Sigmoid colon (tissue), 7 donors: ENCODE data around the gene PCBP3. TPM values are rescaled to one million over a fixed set of nuclear protein-coding genes. Genes with fewer than 3 reads are reported as not detected.

Experiments
- DNase-seq: peaks from one replicate; pipeline ENCODE4 v3.0.0-alpha.2; 2019
- H3K27ac ChIP-seq, 4 donors: fragments of 200-600 bp; sonication (generic); one replicate each; pipeline ENCODE4 v1.5.1; 2016 to 2019; ENCODE audit warnings: mild to moderate bottlenecking in 1 of 4
- H3K27me3 ChIP-seq, 3 donors: fragments of 200-600 bp; sonication (generic); one replicate each; pipeline ENCODE4 v1.5.1; 2019; ENCODE audit warnings: mild to moderate bottlenecking in 1 of 3
- H3K36me3 ChIP-seq, 4 donors: fragments of 200-600 bp; sonication (generic); one replicate each; pipeline ENCODE4 v1.5.1; 2016 to 2019
- H3K4me1 ChIP-seq, 4 donors: fragments of 200-600 bp; sonication (generic); one replicate each; pipeline ENCODE4 v1.5.1; 2017 to 2019
- H3K4me3 ChIP-seq, 4 donors: fragments of 200-600 bp; sonication (generic); one replicate each; pipeline ENCODE4 v1.5.1; 2017 to 2019; ENCODE audit warnings: mild to moderate bottlenecking in 2 of 4, moderate library complexity in 1 of 4
- H3K9me3 ChIP-seq, 4 donors: fragments of 200-600 bp in 3 of 4; sonication (generic) in 3 of 4; one replicate each; pipeline versions ENCODE4 v1.5.1 to v1.6.1; 2013 to 2019
- CTCF ChIP-seq, 4 experiments: fragments of 450-650 bp in 3 of 4; fragments of 200-600 bp in 1 of 4; IDR thresholded peaks; one replicate each; pipeline ENCODE4 v1.5.1; 2016 to 2019; ENCODE audit warnings: antibody characterized with exemption in 4 of 4, mild to moderate bottlenecking in 3 of 4, moderate library complexity in 2 of 4
- EP300 ChIP-seq, 4 donors: sonication (generic); formaldehyde crosslinking; IDR thresholded peaks; one replicate each; pipeline ENCODE4 v1.6.1; 2017; ENCODE audit warnings: antibody characterized with exemption in 4 of 4
- POLR2A ChIP-seq, 2 donors: fragments of 450-650 bp; IDR thresholded peaks; one replicate each; pipeline ENCODE4 v1.6.1; 2016; ENCODE audit warnings: antibody characterized with exemption in 2 of 2, mild to moderate bottlenecking in 2 of 2, moderate library complexity in 2 of 2
- POLR2AphosphoS5 ChIP-seq, 4 donors: sonication (generic); formaldehyde crosslinking; IDR thresholded peaks; one replicate each; pipeline ENCODE4 v1.6.1; 2017; ENCODE audit warnings: antibody characterized with exemption in 4 of 4
- WGBS, 2 donors: extraction: QIAGEN DNeasy Blood & Tissue Kit; methylation state at CpG; one replicate each; pipeline ENCODE4 v1.1.7; 2013; 5-methylcytosine and 5-hydroxymethylcytosine counted together
- intact Hi-C: fragments of 100-400 bp; cut with DNase I; formaldehyde crosslinking; loops from one replicate; pipeline ENCODE4 v1.15.1; 2023
- polyA plus RNA-seq, 3 donors: library from polyadenylated mRNA; stranded (reverse); fragments of 200-250 nt; gene quantifications; one replicate each; pipeline ENCODE4 v1.2.3, GENCODE V29; 2013
- total RNA-seq, 4 donors: library from RNA; depleted of rRNA; stranded (reverse); fragments of >200 nt; gene quantifications; one replicate each; pipeline ENCODE4 v1.1.0, GENCODE V29; 2016
- donor health status: healthy with polysubstance abuse.
- donor health status: Bipolar disorder and iron deficiency.
- donor health status: healthy.

Gene PCBP3
- total and polyA plus RNA-seq, 7 donors, result 1.2 to 21.3 (median 8.2) TPM

GRCh38 chr21:45781741-45782140 lies 138.2 kb downstream of the PCBP3 start:
- intact Hi-C loops, result no loop called here
- Histone ChIP-seq H3K9me3 (peaks cover 0 to 8% (median 3%) of the 10 kb centered on the region in 4 donors), H3K4me1 (no peaks in the 10 kb centered on the region), H3K36me3 (no peaks in the 10 kb centered on the region), H3K27ac (no peak overlapping the region), H3K4me3 (no peak overlapping the region), H3K27me3 (no peaks in the 10 kb centered on the region)
- WGBS, 2 donors, result 74 to 84% methylated on average over 4 of the region's 4 CpGs
- DNase-seq, result no peak
- no peak for TF ChIP-seq POLR2AphosphoS5 (IDR thresholded peaks at IDR 0.05)
- no peak for TF ChIP-seq EP300 (IDR thresholded peaks at IDR 0.05)
- no peak for TF ChIP-seq POLR2A (IDR thresholded peaks at IDR 0.05)
- TF ChIP-seq CTCF (IDR thresholded peaks at IDR 0.05), result no peak

GRCh38 chr21:45786660-45787059 lies 143.1 kb downstream of the PCBP3 start:
- H3K4me3 ChIP-seq, result no peak overlapping the region
- H3K27ac ChIP-seq, result no peak overlapping the region
- WGBS, 2 donors, result 90 to 93% methylated on average over 6 of the region's 6 CpGs
- intact Hi-C loops, result no loop called here
- H3K4me1 ChIP-seq, result no peaks in the 10 kb centered on the region
- TF ChIP-seq CTCF (IDR thresholded peaks at IDR 0.05) (no peak), POLR2AphosphoS5 (IDR thresholded peaks at IDR 0.05) (no peak)
- H3K9me3 ChIP-seq, result no peaks in the 10 kb centered on the region
- H3K36me3 ChIP-seq, result no peaks in the 10 kb centered on the region
- H3K27me3 ChIP-seq, result no peaks in the 10 kb centered on the region
- DNase-seq, result no peak

GRCh38 chr21:45787371-45787770 lies 143.8 kb downstream of the PCBP3 start:
- Histone ChIP-seq H3K27ac (no peak overlapping the region), H3K4me3 (no peak overlapping the region), H3K27me3 (no peaks in the 10 kb centered on the region), H3K4me1 (no peaks in the 10 kb centered on the region), H3K36me3 (no peaks in the 10 kb centered on the region), H3K9me3 (no peaks in the 10 kb centered on the region)
- no peak for TF ChIP-seq POLR2A (IDR thresholded peaks at IDR 0.05)
- no peak for TF ChIP-seq CTCF (IDR thresholded peaks at IDR 0.05)
- TF ChIP-seq EP300 (IDR thresholded peaks at IDR 0.05), result no peak
- no peak for TF ChIP-seq POLR2AphosphoS5 (IDR thresholded peaks at IDR 0.05)
- no peak for DNase-seq
- intact Hi-C loops, result no loop called here
- 93 to 95% methylated on average over 8 of the region's 8 CpGs for WGBS, 2 donors

- 86% methylated on average over 16 of the region's 16 CpGs for WGBS, 2 donors
- no peaks in the 10 kb centered on the region for H3K9me3 ChIP-seq
- no peak for DNase-seq
- TF ChIP-seq CTCF (IDR thresholded peaks at IDR 0.05) (no peak), POLR2A (IDR thresholded peaks at IDR 0.05) (no peak), POLR2AphosphoS5 (IDR thresholded peaks at IDR 0.05) (no peak)
- no peaks in the 10 kb centered on the region for H3K27me3 ChIP-seq
- H3K4me3 ChIP-seq, result no peak overlapping the region
- no peak overlapping the region for H3K27ac ChIP-seq
- intact Hi-C loops, result no loop called here
- H3K4me1 ChIP-seq, result no peaks in the 10 kb centered on the region
- no peaks in the 10 kb centered on the region for H3K36me3 ChIP-seq
These were observed 144.7 kb downstream of the PCBP3 start for GRCh38 chr21:45788198-45788597.
